Effector memory CD8-positive, alpha-beta T cell (primary cell): ENCODE results near the gene GABARAPL1.
A peak's percentile ranks its signal among the peaks of the same experiment; 100 is the strongest.
"Not testable (repeated sequence)": the region's sequence is repeated elsewhere in the genome, so short reads cannot be mapped to it uniquely, and the experiment has no call there.

Experiments used
- ATAC-seq: fragments of 150-1000 bp; cut with Tn5 transposase; replicated peaks from 2 replicates; pipeline ENCODE4 v1.10.0; 2021; ENCODE audit warnings: mild to moderate bottlenecking, moderate library complexity
- DNase-seq, 3 experiments: peaks; one replicate each; pipeline ENCODE4 v3.0.0; 2021
- H3K27ac Mint-ChIP-seq, 2 donors: one replicate each; pipeline ENCODE4 v1.8.0; 2022; ENCODE audit warnings: mild to moderate bottlenecking in 2 of 2, mixed read lengths in 2 of 2, moderate library complexity in 2 of 2
- H3K27me3 Mint-ChIP-seq, 2 donors: one replicate each; pipeline ENCODE4 v1.8.0; 2022; ENCODE audit warnings: mixed read lengths in 2 of 2
- H3K36me3 Mint-ChIP-seq: one replicate; pipeline ENCODE4 v1.8.0; 2022; ENCODE audit warnings: mild to moderate bottlenecking, moderate library complexity, mixed read lengths; ENCODE audit not compliant: insufficient read depth
- H3K4me1 Mint-ChIP-seq, 2 donors: one replicate each; pipeline ENCODE4 v1.8.0; 2022; ENCODE audit warnings: low read depth in 2 of 2, mixed read lengths in 2 of 2
- H3K4me3 Mint-ChIP-seq, 2 donors: one replicate each; pipeline ENCODE4 v1.8.0; 2022; ENCODE audit warnings: mild to moderate bottlenecking in 2 of 2, mixed read lengths in 2 of 2, moderate library complexity in 2 of 2
- H3K9me3 Mint-ChIP-seq, 2 donors: one replicate each; pipeline ENCODE4 v1.8.0; 2022; ENCODE audit warnings: mixed read lengths in 2 of 2

GABARAPL1 gene

DNA sequence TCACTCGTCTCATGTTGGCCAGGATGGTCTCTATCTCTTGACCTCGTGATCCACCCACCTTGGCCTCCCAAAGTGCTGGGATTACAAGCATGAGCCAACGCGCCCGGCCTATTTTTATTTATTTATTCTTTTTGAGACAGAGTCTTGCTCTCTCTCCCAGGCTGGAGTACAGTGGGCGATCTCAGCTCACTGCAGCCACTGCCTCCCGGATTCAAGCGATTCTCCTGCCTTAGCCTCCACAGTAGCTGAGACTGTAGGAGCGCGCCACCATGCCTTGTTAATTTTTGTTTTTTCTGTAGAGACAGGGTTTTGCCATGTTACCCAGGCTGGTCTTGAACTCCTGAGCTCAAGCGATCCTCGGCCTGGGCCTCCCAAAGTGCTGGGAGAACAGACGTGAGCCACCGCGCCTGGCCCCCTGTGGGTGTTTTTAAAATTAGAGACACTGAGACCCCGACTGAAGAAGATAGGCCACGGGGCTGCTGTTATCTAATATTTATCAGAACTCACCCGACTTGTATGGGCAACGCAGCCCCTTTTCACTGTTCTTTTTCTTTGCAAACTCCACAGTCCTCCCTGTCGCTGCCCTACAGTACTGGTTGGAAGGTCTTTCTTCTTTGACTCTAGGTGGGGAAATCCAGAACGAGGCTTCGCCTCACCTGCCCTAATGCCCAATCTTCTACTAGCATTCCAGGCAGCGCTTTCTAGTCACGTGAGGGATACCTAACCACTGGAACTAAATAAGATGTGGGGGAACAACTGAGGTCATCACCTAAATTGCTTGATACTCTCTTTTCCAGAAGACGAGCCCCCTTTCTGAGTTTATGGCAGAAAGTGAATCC lies 1.4 kb upstream of the GABARAPL1 start:
- no peaks in the 10 kb centered on the region for H3K9me3 Mint-ChIP-seq
- peaks cover 20 to 33% of the 10 kb centered on the region in 2 donors for H3K4me1 Mint-ChIP-seq
- no peak overlapping the region for H3K4me3 Mint-ChIP-seq
- DNase-seq (no peak), ATAC-seq (no peak)
- peaks cover 50% of the 10 kb centered on the region for H3K36me3 Mint-ChIP-seq
- no peaks in the 10 kb centered on the region for H3K27me3 Mint-ChIP-seq
- peak overlapping the region; percentile 99 to 100 for H3K27ac Mint-ChIP-seq

DNA sequence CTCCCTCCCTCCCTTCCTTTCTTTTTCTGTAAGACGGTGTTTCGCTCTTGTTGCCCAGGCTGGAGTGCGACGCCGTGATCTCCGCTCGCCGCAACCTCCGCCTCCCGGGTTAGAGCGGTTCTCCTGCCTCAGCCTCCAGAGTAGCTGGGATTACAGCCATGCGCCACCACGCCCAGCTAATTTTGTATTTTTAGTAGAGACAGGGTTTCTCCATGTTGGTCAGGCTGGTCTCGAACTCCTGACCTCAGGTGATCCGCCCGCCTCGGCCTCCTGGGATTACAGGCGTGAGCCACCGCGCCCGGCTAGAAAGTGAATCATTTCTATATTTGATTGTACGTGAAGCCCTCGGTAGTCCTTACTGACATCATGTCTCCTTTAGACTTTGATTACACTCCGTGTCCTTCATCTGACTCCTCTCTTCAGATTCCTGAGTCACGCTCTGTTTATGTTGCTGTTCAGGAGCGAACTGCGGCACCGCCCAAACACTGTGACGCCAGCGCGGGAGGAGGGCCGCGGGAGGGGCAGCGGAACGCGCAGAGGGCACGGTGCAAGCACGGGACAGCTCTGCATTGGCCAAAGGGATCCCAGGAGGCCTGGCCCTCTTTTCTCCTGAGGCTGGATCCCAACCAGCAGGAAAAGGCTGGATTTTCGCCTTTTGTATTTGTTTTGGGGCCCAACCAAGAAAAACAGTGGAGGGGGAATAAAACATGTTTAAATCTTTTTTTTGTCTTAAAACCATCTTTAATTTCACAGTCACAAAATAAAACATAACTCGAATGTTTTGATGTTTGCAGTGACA lies 538 bp upstream of the GABARAPL1 start:
- peak overlapping the region; percentile 99 to 100 for H3K27ac Mint-ChIP-seq
- DNase-seq (peak; percentile 82 to 90 (median 83)), ATAC-seq (peak; percentile 60)
- H3K4me1 Mint-ChIP-seq, result peaks cover 20 to 33% of the 10 kb centered on the region in 2 donors
- H3K27me3 Mint-ChIP-seq, result no peaks in the 10 kb centered on the region
- H3K4me3 Mint-ChIP-seq, result peak overlapping the region; percentile 92 to 95
- peaks cover 57% of the 10 kb centered on the region for H3K36me3 Mint-ChIP-seq
- no peaks in the 10 kb centered on the region for H3K9me3 Mint-ChIP-seq

DNA sequence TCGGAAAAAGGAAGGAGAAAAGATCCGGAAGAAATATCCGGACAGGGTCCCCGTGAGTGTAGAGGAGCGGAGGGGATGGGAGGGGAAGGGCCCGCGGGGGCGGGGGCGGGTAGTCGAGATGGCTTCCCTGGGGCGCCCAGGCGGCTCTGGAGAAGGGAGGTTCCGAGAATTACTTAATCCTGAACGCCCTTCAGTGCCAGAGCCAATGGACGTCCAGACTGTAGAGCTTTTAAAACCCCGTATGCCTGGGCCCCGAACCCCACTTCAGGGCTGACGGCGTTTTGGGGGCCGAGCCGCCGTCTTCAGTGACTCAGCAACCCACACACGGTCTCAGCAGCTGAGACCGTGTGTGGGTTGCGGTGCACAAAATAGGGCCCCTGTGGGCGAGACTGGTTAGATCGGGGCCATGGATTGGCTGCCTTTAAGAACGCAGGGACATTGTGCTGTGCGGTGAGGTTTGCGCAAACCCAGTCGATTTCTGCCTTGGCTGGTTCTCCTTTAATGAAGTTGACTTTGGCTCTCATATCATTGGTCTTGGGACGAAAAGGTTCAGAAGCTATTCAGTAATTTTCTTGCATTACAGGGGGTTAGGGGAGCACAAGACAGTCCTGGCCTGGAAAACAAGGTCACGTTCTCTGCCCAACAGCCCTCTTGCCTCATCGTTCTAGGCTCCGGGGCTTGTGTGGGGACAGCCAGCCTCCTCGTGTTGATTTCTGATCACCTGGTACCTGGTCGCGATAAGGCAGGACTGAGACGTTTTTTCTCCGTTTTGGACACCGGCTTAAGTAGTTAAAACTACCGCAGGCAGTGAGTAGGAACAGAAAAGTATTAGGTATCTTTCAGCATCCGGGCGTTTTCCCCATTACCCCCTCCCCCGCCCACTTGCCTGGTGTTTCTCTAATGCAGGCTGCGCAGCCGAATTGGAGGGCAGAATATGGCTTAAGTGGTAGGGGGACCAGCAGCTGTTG lies 775 bp downstream of the GABARAPL1 start:
- ATAC-seq (peak; percentile 73), DNase-seq (peak; percentile 83 to 86 (median 85))
- Mint-ChIP-seq H3K9me3 (no peaks in the 10 kb centered on the region), H3K36me3 (peaks cover 69% of the 10 kb centered on the region), H3K4me1 (peaks cover 23 to 33% of the 10 kb centered on the region in 2 donors), H3K27me3 (no peaks in the 10 kb centered on the region), H3K4me3 (peak overlapping the region; percentile 92 to 95), H3K27ac (peak overlapping the region; percentile 99 to 100)

DNA sequence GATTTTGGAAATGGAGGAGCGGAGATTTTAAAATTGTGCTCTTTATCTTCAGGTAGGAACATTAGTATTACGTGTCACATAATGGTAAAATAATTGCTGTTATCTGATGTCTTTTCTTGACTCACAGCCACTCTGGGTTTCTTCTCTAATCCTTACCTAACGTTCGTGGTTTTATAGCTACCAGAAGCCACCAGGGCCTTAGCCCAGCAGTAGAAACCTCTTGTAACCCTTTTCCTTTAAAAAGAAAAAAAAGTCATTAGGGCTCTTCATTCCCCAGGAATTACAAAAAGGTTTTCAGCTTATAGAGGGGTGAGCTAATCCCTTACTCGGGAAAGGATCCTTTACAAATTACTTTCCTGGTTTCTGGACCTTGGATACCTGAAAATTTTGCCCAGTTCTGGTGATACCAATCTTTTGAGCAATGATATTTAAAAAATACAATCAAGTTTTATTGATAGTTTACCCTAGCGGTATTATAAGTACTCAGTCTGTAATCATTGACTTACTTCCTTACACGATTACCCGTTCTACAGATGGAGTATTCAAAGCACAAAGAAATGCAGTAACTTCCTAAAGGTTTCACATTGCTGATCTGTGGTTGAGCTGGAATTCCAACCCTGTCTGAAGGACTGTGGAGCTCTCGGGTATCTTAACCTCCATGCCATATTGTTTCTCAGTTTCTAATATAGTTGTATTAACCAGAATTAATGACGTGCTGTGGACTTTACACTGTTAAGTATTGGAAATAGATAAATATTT lies 1.6 kb downstream of the GABARAPL1 start:
- H3K36me3 Mint-ChIP-seq, result peaks cover 73% of the 10 kb centered on the region
- H3K27ac Mint-ChIP-seq, result peak overlapping the region; percentile 99 to 100
- peak overlapping the region; percentile 92 to 95 for H3K4me3 Mint-ChIP-seq
- peaks cover 23 to 33% of the 10 kb centered on the region in 2 donors for H3K4me1 Mint-ChIP-seq
- ATAC-seq (no peak), DNase-seq (no peak)
- H3K27me3 Mint-ChIP-seq, result no peaks in the 10 kb centered on the region
- no peaks in the 10 kb centered on the region for H3K9me3 Mint-ChIP-seq

DNA sequence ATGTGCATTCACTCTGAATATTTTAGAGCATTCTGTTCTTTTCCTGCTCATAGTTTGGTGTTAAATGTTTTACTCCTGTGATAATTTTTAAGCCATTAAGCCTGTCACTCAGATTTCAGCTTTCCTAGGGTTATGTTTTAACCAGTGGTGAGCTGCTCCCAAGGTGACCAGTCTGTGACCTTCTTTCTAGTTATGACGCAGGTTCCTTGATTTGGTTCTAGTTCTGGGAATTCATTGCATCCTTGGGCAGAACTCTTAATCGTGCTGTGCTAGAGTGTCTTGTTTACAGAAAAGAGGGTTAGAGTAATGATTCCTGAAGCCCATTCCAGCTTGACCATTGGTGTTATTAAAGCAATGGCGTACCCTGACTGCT lies 2.2 kb downstream of the GABARAPL1 start:
- Mint-ChIP-seq H3K9me3 (no peaks in the 10 kb centered on the region), H3K36me3 (peaks cover 79% of the 10 kb centered on the region), H3K27me3 (no peaks in the 10 kb centered on the region), H3K4me3 (peak overlapping the region; percentile 92 to 95), H3K27ac (peak overlapping the region; percentile 99 to 100), H3K4me1 (peaks cover 23 to 33% of the 10 kb centered on the region in 2 donors)
- ATAC-seq, result no peak
- no peak for DNase-seq

DNA sequence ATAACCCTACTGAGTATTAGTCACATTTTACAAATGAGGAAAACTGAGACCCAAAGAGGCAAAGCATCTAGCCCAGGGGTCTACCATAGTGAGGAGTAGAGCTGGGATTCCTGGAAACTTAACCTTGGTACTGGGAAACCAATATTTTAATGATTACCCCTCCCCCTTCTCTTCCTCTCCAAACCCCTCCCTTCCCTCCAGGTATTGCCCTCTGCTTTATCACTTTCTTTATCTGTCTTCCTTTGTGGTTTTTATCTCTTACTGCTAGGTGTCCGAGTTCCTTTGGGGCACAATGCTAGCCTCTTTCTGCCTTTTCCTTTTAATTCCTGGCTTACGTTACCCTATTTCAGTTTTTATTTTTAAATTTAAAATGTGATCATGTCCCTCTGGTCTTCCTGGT lies 2.8 kb downstream of the GABARAPL1 start:
- H3K27ac Mint-ChIP-seq, result peak overlapping the region; percentile 99 to 100
- no peak for ATAC-seq
- no peaks in the 10 kb centered on the region for H3K9me3 Mint-ChIP-seq
- no peak for DNase-seq
- peak overlapping the region; percentile 92 to 95 for H3K4me3 Mint-ChIP-seq
- H3K27me3 Mint-ChIP-seq, result no peaks in the 10 kb centered on the region
- H3K36me3 Mint-ChIP-seq, result peaks cover 84% of the 10 kb centered on the region
- H3K4me1 Mint-ChIP-seq, result peaks cover 23 to 33% of the 10 kb centered on the region in 2 donors

DNA sequence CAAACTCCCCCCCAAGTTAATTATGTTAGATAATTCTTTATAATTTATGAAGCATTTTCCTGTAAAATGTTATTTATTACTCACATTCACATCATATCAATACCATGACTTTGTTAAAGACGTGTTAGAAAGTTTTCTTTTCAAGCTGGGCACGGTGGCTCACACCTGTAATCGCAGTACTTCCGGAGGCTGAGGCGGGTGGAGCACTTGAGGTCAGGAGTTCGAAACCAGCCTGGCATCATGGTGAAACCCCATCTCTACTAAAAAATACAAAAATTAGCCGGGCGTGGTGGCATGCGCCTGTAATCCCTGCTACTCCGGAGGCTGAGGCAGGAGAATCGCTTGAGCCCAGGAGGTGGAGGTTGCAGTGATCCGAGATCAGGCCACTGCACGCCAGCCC lies 3.3 kb downstream of the GABARAPL1 start:
- Mint-ChIP-seq H3K4me1 (peaks cover 23 to 33% of the 10 kb centered on the region in 2 donors), H3K27ac (peak overlapping the region; percentile 99 to 100), H3K36me3 (peaks cover 89% of the 10 kb centered on the region), H3K4me3 (peak overlapping the region; percentile 92 to 95)
- not testable (repeated sequence) for H3K9me3 Mint-ChIP-seq, ATAC-seq, H3K27me3 Mint-ChIP-seq
- DNase-seq, result peak; percentile 41 to 48 (median 43)

DNA sequence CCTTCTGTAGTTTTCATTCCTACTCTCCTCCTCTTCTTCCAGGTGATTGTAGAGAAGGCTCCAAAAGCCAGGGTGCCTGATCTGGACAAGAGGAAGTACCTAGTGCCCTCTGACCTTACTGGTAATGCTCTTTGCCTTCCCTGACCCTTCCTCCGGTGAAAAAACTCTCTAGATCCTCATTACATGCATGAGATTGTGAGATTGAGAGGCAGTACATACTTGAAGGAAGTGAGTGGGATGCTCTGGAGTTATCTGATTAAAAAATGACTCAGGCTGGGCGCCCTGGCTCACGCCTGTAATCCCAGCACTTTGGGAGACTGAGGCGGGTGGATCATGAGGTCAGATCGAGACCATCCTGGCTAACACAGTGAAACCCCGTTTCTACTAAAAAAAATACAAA lies 5.3 kb downstream of the GABARAPL1 start:
- H3K27ac Mint-ChIP-seq, result no peak overlapping the region
- H3K27me3 Mint-ChIP-seq, result no peaks in the 10 kb centered on the region
- peaks cover 91% of the 10 kb centered on the region for H3K36me3 Mint-ChIP-seq
- DNase-seq (no peak), ATAC-seq (no peak)
- H3K4me3 Mint-ChIP-seq, result no peak overlapping the region
- peaks cover 16 to 26% of the 10 kb centered on the region in 2 donors for H3K4me1 Mint-ChIP-seq
- no peaks in the 10 kb centered on the region for H3K9me3 Mint-ChIP-seq

DNA sequence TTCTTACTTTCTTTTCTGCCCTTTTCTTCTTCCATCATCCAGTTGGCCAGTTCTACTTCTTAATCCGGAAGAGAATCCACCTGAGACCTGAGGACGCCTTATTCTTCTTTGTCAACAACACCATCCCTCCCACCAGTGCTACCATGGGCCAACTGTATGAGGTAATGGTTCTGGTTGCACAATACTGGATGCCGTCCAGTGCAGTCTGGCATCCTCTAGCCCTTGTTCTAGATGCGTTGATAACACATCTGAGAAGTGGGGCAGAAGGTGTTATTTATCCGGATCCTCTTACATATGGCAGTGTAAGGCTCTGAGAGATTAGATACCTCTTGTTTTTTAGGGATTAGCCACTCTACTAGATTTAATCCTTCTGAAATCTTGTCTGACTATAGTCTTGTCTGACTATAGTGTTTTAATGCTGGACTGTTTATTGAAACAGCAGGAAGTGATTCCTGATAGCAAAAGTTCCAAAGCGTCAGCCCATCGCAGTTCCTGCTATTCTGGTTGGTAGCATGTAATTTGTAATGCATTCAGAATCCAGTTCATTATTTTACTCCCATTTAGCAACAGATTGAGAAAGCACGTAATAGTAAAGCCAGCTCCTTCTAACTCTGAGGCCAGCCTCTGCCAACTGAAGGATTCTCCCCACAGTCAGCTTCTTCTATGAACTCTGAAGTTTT lies 7.9 kb downstream of the GABARAPL1 start:
- DNase-seq (no peak), ATAC-seq (no peak)
- Mint-ChIP-seq H3K4me3 (no peak overlapping the region), H3K27ac (peak overlapping the region in 1 of 2 donors; percentile 79), H3K27me3 (no peaks in the 10 kb centered on the region), H3K36me3 (peaks cover 70% of the 10 kb centered on the region), H3K4me1 (peaks cover 5 to 10% of the 10 kb centered on the region in 2 donors), H3K9me3 (no peaks in the 10 kb centered on the region)

DNA sequence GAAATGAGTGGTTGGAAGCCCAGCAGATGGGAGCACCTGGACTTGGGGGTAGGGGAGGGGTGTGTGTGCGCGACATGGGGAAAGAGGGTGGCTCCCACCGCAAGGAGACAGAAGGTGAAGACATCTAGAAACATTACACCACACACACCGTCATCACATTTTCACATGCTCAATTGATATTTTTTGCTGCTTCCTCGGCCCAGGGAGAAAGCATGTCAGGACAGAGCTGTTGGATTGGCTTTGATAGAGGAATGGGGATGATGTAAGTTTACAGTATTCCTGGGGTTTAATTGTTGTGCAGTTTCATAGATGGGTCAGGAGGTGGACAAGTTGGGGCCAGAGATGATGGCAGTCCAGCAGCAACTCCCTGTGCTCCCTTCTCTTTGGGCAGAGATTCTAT lies 9.2 kb downstream of the GABARAPL1 start:
- no peak for DNase-seq
- no peak overlapping the region for H3K4me3 Mint-ChIP-seq
- peaks cover 5 to 7% of the 10 kb centered on the region in 2 donors for H3K4me1 Mint-ChIP-seq
- ATAC-seq, result no peak
- no peaks in the 10 kb centered on the region for H3K27me3 Mint-ChIP-seq
- H3K9me3 Mint-ChIP-seq, result no peaks in the 10 kb centered on the region
- H3K36me3 Mint-ChIP-seq, result peaks cover 58% of the 10 kb centered on the region
- no peak overlapping the region for H3K27ac Mint-ChIP-seq

DNA sequence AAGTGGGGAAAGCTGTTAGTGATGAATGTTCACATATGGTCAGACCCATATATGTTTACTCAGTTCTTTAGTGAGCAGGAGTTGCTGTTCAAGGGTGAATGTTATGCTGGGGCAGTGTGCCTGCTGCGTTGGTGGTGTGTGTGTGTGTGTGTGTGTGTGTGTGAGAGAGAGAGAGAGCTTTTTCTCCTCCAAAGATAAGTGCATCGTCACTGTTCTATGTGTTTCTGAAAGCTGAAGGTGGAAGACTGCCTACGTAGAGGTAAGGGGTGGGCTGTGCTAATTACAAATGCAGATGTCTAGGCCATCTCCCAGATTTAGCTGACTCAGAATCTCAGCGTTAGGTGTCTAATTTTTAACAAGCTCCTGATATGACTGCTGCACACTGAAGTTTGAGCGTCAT lies 10.5 kb downstream of the GABARAPL1 start:
- Mint-ChIP-seq H3K27me3 (no peaks in the 10 kb centered on the region), H3K36me3 (peaks cover 45% of the 10 kb centered on the region), H3K9me3 (no peaks in the 10 kb centered on the region), H3K4me3 (no peak overlapping the region), H3K27ac (no peak overlapping the region), H3K4me1 (peaks cover 5 to 7% of the 10 kb centered on the region in 2 donors)
- DNase-seq (no peak), ATAC-seq (peak; percentile 16)

DNA sequence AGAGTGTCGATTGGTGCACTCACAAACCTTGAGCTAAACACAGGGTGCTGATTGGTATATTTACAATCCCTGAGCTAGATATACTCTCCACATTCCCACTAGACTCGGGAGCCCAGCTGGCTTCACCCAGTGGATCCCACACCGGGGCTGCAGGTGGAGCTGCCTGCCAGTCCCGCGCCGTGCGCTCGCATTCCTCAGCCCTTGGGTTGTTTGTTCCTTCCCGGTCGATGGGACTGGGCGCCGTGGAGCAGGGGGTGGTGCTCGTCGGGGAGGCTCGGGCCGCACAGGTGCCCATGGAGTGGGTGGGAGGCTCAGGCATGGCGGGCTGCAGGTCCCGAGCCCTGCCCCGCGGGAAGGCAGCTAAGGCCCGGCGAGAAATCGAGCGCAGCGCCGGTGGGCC lies 12.7 kb downstream of the GABARAPL1 start:
- H3K4me1 Mint-ChIP-seq, H3K4me3 Mint-ChIP-seq, H3K27ac Mint-ChIP-seq, ATAC-seq, H3K9me3 Mint-ChIP-seq, H3K27me3 Mint-ChIP-seq, DNase-seq: not testable (repeated sequence)
- H3K36me3 Mint-ChIP-seq, result peaks cover 28% of the 10 kb centered on the region
